ENCODE measurements around the gene YEATS2. TPM values are rescaled to one million over a fixed set of nuclear protein-coding genes. Genes with fewer than 3 reads are reported as not detected.
"Not testable (repeated sequence)": the region's sequence is repeated elsewhere in the genome, so short reads cannot be mapped to it uniquely, and the experiment has no call there.

YEATS2 gene
- total RNA-seq, 1 experiment from 2014 or later: 33.8 TPM

DNA sequence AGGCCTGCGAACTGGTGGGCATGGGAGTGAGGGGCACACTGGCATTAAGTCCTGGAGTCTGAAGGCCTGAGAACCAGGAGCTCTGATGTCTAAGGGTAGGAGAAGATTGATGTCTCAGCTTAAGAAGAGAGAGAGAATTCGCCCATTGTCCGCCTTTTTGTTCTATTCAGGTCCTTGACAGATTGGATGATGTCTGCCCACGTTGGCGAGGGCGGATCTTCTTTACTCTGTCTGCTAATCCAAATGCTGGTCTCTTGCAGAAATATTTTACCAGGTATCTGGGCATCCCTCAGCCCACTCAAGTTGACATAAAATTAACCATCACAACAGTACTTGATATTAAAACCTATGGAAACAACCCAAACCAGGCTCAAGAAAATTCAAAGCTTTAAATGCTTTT is 83.6 kb downstream of the YEATS2 start:
- in situ Hi-C loops (cut with HindIII; ENCODE audit: low pct_unique_long_range_greater_than_20kb, low sequenced_read_pairs): no loop called here
- Histone ChIP-seq H3K4me1 (ENCODE audit: control insufficient read depth, insufficient read depth, low read length) (no peaks in the 10 kb centered on the region), H3K27me3 (ENCODE audit: control insufficient read depth, insufficient read depth, low read length) (no peaks in the 10 kb centered on the region), H3K27ac (ENCODE audit: low read length) (no peak overlapping the region), H3K4me3 (ENCODE audit: low read depth in 2 of 2, low read length in 2 of 2) (no peak overlapping the region), H3K36me3 (ENCODE audit: control insufficient read depth, insufficient read depth, low read length) (peaks cover 18% of the 10 kb centered on the region), H3K9me3 (ENCODE audit: control insufficient read depth, insufficient read depth, low read depth, low read length) (no peaks in the 10 kb centered on the region)
- intact Hi-C loops (cut with micrococcal nuclease; ENCODE audit: unreplicated experiment): no loop called here
- TF ChIP-seq POLR2AphosphoS5 (IDR thresholded peaks at IDR 0.05; ENCODE audit: low read depth, low read length) (no peak), TCF7L2 (IDR thresholded peaks at IDR 0.05; ENCODE audit: low read depth, low read length) (no peak), SIN3A (IDR thresholded peaks at IDR 0.05; ENCODE audit: borderline replicate concordance, insufficient read depth, low read depth, low read length) (no peak)
- TF ChIP-seq, protein P1, sequence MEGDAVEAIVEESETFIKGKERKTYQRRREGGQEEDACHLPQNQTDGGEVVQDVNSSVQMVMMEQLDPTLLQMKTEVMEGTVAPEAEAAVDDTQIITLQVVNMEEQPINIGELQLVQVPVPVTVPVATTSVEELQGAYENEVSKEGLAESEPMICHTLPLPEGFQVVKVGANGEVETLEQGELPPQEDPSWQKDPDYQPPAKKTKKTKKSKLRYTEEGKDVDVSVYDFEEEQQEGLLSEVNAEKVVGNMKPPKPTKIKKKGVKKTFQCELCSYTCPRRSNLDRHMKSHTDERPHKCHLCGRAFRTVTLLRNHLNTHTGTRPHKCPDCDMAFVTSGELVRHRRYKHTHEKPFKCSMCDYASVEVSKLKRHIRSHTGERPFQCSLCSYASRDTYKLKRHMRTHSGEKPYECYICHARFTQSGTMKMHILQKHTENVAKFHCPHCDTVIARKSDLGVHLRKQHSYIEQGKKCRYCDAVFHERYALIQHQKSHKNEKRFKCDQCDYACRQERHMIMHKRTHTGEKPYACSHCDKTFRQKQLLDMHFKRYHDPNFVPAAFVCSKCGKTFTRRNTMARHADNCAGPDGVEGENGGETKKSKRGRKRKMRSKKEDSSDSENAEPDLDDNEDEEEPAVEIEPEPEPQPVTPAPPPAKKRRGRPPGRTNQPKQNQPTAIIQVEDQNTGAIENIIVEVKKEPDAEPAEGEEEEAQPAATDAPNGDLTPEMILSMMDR (IDR thresholded peaks at IDR 0.05): no peak
- TF ChIP-seq, protein P2, sequence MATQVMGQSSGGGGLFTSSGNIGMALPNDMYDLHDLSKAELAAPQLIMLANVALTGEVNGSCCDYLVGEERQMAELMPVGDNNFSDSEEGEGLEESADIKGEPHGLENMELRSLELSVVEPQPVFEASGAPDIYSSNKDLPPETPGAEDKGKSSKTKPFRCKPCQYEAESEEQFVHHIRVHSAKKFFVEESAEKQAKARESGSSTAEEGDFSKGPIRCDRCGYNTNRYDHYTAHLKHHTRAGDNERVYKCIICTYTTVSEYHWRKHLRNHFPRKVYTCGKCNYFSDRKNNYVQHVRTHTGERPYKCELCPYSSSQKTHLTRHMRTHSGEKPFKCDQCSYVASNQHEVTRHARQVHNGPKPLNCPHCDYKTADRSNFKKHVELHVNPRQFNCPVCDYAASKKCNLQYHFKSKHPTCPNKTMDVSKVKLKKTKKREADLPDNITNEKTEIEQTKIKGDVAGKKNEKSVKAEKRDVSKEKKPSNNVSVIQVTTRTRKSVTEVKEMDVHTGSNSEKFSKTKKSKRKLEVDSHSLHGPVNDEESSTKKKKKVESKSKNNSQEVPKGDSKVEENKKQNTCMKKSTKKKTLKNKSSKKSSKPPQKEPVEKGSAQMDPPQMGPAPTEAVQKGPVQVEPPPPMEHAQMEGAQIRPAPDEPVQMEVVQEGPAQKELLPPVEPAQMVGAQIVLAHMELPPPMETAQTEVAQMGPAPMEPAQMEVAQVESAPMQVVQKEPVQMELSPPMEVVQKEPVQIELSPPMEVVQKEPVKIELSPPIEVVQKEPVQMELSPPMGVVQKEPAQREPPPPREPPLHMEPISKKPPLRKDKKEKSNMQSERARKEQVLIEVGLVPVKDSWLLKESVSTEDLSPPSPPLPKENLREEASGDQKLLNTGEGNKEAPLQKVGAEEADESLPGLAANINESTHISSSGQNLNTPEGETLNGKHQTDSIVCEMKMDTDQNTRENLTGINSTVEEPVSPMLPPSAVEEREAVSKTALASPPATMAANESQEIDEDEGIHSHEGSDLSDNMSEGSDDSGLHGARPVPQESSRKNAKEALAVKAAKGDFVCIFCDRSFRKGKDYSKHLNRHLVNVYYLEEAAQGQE (IDR thresholded peaks at IDR 0.05; ENCODE audit: insufficient read depth in 1 of 2, low read depth in 2 of 2, low read length in 1 of 2): no peak
- POLR2A ChIA-PET: no interaction called here
- CTCF ChIA-PET: no interaction called here
- no peak for DNase-seq (ENCODE audit: low read depth, low spot score)
- TSS peak; percentile 19 for BruUV-seq (replicated peaks)
- ATAC-seq: no peak

DNA sequence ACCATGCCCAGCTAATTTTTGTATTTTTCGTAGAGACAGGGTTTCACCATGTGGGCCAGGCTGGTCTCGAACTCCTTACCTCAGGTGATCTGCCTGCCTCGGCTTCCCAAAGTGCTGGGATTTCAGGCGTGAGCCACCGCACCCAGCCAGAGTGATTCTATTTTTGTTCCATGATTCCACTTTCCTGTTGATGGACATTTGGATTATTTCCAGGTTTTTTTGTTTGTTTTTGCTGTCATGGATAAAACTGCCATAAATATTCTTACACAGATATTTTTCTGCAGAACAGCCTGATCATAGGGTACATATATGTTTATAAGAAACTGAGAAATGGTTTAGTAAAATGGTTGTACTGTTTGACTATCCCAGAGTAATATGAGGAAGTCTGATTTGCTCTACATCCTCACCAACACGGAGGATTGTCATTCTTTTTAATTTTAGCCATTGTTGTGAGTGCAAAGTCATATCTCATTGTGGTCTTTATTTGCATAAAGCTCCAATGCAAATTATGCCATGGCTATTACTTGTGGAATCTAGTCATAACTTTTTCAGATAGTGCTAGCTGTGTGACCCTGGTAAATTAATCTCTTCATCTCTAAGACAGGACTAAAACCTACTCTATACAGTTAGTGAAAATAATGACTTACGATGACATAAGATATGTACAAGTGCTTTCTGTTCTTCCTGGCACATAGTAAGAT is 85.1 kb downstream of the YEATS2 start:
- no peak for DNase-seq (ENCODE audit: low read depth, low spot score)
- ATAC-seq: no peak; the same call in 1 of the 2 replicates
- Histone ChIP-seq H3K36me3 (ENCODE audit: control insufficient read depth, insufficient read depth, low read length) (peaks cover 14% of the 10 kb centered on the region), H3K4me3 (ENCODE audit: low read depth in 2 of 2, low read length in 2 of 2) (no peak overlapping the region), H3K27ac (ENCODE audit: low read length) (no peak overlapping the region), H3K9me3 (ENCODE audit: control insufficient read depth, insufficient read depth, low read depth, low read length) (no peaks in the 10 kb centered on the region), H3K27me3 (ENCODE audit: control insufficient read depth, insufficient read depth, low read length) (no peaks in the 10 kb centered on the region), H3K4me1 (ENCODE audit: control insufficient read depth, insufficient read depth, low read length) (no peaks in the 10 kb centered on the region)
- intact Hi-C loops (cut with micrococcal nuclease; ENCODE audit: unreplicated experiment) (no loop called here), in situ Hi-C loops (cut with HindIII; ENCODE audit: low pct_unique_long_range_greater_than_20kb, low sequenced_read_pairs) (no loop called here)
- CTCF ChIA-PET: no interaction called here
- BruUV-seq (replicated peaks): no TSS peak
- TF ChIP-seq, protein P1 (IDR thresholded peaks at IDR 0.05): no peak
- no peak for TF ChIP-seq SIN3A (IDR thresholded peaks at IDR 0.05; ENCODE audit: borderline replicate concordance, insufficient read depth, low read depth, low read length)
- TF ChIP-seq TCF7L2 (IDR thresholded peaks at IDR 0.05; ENCODE audit: low read depth, low read length): no peak
- TF ChIP-seq, protein P2 (IDR thresholded peaks at IDR 0.05; ENCODE audit: insufficient read depth in 1 of 2, low read depth in 2 of 2, low read length in 1 of 2): no peak
- no peak for TF ChIP-seq POLR2AphosphoS5 (IDR thresholded peaks at IDR 0.05; ENCODE audit: low read depth, low read length)
- POLR2A ChIA-PET: no interaction called here

DNA sequence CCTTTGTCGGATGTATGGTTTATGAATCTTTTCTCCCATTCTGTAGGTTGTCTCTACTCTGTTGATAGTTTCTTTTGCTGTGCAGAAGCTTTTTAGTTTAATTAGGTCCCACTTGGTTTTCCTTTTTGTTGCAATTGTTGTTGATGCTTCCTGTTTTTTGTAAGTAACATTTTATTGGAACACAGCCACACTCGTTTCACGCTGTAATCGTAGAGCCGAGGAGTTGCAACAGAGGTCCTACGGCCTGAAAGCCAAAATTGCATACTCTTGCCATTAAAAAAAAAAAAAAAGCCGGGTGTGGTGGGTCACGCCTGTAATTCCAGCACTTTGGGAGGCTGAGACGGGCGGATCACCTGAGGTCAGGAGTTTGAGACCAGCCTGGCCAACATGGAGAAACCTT is 86.9 kb downstream of the YEATS2 start:
- DNase-seq (ENCODE audit: low read depth, low spot score); H3K36me3 ChIP-seq (ENCODE audit: control insufficient read depth, insufficient read depth, low read length); H3K27me3 ChIP-seq (ENCODE audit: control insufficient read depth, insufficient read depth, low read length); H3K4me3 ChIP-seq (ENCODE audit: low read depth in 2 of 2, low read length in 2 of 2); intact Hi-C loops (cut with micrococcal nuclease; ENCODE audit: unreplicated experiment); in situ Hi-C loops (cut with HindIII; ENCODE audit: low pct_unique_long_range_greater_than_20kb, low sequenced_read_pairs); H3K27ac ChIP-seq (ENCODE audit: low read length); ATAC-seq; H3K4me1 ChIP-seq (ENCODE audit: control insufficient read depth, insufficient read depth, low read length); CTCF ChIA-PET; BruUV-seq (replicated peaks); H3K9me3 ChIP-seq (ENCODE audit: control insufficient read depth, insufficient read depth, low read depth, low read length): not testable (repeated sequence)
- POLR2A ChIA-PET: interaction anchor here (0.7 kb wide), 1 partner anchor 292 kb away, joined by 11 read pairs; no protein-coding TSS in a partner anchor

Data from Panc1 (cell line).